Stimulated activated naive B cell treated with anti-CD40 and anti-IgM and Interleukin-4, amounts not matched to agents 10 μg/mL and 1 μg/mL and 100 μg/mL, for 72 hours (primary cell): ENCODE data around the gene ARHGAP45.
"Not testable (repeated sequence)": the region's sequence is repeated elsewhere in the genome, so short reads cannot be mapped to it uniquely, and the experiment has no call there.

Source experiments
- ATAC-seq, 2 donors: fragments of 150-1000 bp; cut with Tn5 transposase; replicated peaks; 2 replicates each; pipeline ENCODE4 v1.10.0; 2021; ENCODE audit warnings: moderate library complexity in 1 of 2
- DNase-seq: peaks from one replicate; pipeline ENCODE4 v3.0.0; 2021
- H3K27ac Mint-ChIP-seq: one replicate; pipeline ENCODE4 v1.8.0; 2022; ENCODE audit warnings: mild to moderate bottlenecking, mixed read lengths
- H3K27me3 Mint-ChIP-seq, 2 donors: one replicate each; pipeline ENCODE4 v1.8.0; 2022; ENCODE audit warnings: mixed read lengths in 2 of 2
- H3K36me3 Mint-ChIP-seq, 2 donors: one replicate each; pipeline ENCODE4 v1.8.0; 2022; ENCODE audit warnings: mixed read lengths in 2 of 2, mild to moderate bottlenecking in 1 of 2
- H3K4me1 Mint-ChIP-seq, 2 donors: one replicate each; pipeline ENCODE4 v1.8.0; 2022; ENCODE audit warnings: mixed read lengths in 2 of 2, mild to moderate bottlenecking in 1 of 2
- H3K4me3 Mint-ChIP-seq, 2 donors: one replicate each; pipeline ENCODE4 v1.8.0; 2022; ENCODE audit warnings: mild to moderate bottlenecking in 2 of 2, mixed read lengths in 2 of 2, moderate library complexity in 1 of 2
- H3K9me3 Mint-ChIP-seq, 2 donors: one replicate each; pipeline ENCODE4 v1.8.0; 2022; ENCODE audit warnings: mixed read lengths in 2 of 2, mild to moderate bottlenecking in 1 of 2

Gene ARHGAP45

GRCh38 chr19:1121395-1121794 lies 54.4 kb downstream of the ARHGAP45 start:
- Mint-ChIP-seq H3K4me3 (no peak overlapping the region), H3K36me3 (peaks cover 39 to 62% of the 10 kb centered on the region in 2 donors), H3K9me3 (no peaks in the 10 kb centered on the region), H3K27me3 (no peaks in the 10 kb centered on the region), H3K4me1 (peaks cover 0 to 2% of the 10 kb centered on the region in 2 donors), H3K27ac (no peak overlapping the region)
- DNase-seq (no peak), ATAC-seq (no peak)

GRCh38 chr19:1122021-1122971 lies 55.3 kb downstream of the ARHGAP45 start:
- no peak for DNase-seq
- H3K4me3 Mint-ChIP-seq = no peak overlapping the region
- H3K36me3 Mint-ChIP-seq = peaks cover 38 to 67% of the 10 kb centered on the region in 2 donors
- H3K27me3 Mint-ChIP-seq = no peaks in the 10 kb centered on the region
- peak overlapping the region; percentile 59 for H3K27ac Mint-ChIP-seq
- peaks cover 6% of the 10 kb centered on the region in 2 donors for H3K4me1 Mint-ChIP-seq
- H3K9me3 Mint-ChIP-seq = no peaks in the 10 kb centered on the region
- ATAC-seq = no peak

DNA sequence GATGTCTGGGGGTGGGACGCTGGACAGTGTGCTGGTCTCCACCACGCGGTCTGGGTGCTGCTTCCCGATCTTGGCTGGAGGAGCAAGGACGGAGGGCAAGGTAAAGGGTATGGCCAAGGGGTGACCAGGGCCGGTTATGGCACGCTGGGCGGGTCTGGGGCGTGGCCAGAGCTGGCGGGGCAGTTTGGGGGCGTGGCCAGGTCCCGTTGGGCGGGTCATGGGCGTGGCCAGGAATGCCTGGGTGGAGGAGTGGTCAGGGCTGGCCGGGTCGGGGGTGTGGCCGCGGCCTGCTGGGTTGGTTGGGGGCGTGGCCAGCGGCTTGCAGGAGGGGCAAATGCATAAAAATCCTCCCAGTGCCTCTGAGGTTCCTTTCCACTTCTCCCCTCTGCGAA lies 56.0 kb downstream of the ARHGAP45 start:
- Mint-ChIP-seq H3K4me3 (no peak overlapping the region), H3K4me1 (peaks cover 6% of the 10 kb centered on the region in 2 donors), H3K9me3 (no peaks in the 10 kb centered on the region), H3K27ac (no peak overlapping the region), H3K27me3 (no peaks in the 10 kb centered on the region), H3K36me3 (peaks cover 39 to 67% of the 10 kb centered on the region in 2 donors)
- ATAC-seq (peak; percentile 75 to 83), DNase-seq (peak; percentile 52)

DNA sequence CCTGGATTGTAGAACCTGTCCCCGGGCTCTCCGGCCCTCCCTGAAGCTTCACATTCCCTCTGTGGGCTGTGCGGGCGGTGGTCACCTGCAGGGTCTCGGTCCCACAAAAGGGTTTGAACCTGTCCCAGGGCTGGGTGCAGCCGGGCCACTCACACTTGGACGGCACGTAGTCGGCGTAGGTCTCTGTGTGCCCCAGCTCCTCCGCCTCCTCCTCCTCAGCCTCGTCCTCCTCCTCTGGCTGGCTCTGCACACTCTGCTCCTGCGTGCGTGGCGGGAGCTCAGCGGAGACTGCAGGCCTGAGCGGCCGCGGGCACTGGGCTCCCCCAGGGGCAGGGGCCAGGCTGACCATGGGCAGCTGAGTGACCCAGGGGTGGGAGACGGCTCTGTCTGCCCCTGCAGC lies 56.4 kb downstream of the ARHGAP45 start:
- Mint-ChIP-seq H3K27me3 (no peaks in the 10 kb centered on the region), H3K4me3 (no peak overlapping the region), H3K4me1 (peaks cover 6% of the 10 kb centered on the region in 2 donors), H3K9me3 (no peaks in the 10 kb centered on the region), H3K27ac (no peak overlapping the region), H3K36me3 (peaks cover 39 to 64% of the 10 kb centered on the region in 2 donors)
- no peak for ATAC-seq
- no peak for DNase-seq

- no peak overlapping the region for H3K4me3 Mint-ChIP-seq
- no peak for DNase-seq
- no peak overlapping the region for H3K27ac Mint-ChIP-seq
- H3K9me3 Mint-ChIP-seq = no peaks in the 10 kb centered on the region
- H3K36me3 Mint-ChIP-seq = peaks cover 35 to 57% of the 10 kb centered on the region in 2 donors
- ATAC-seq = no peak
- no peaks in the 10 kb centered on the region for H3K27me3 Mint-ChIP-seq
- H3K4me1 Mint-ChIP-seq = peaks cover 6% of the 10 kb centered on the region in 2 donors
Observed at GRCh38 chr19:1123885-1124677, 57.1 kb downstream of the ARHGAP45 start.

- H3K9me3 Mint-ChIP-seq = no peaks in the 10 kb centered on the region
- H3K27ac Mint-ChIP-seq = peak overlapping the region; percentile 67
- H3K36me3 Mint-ChIP-seq = peaks cover 29 to 46% of the 10 kb centered on the region in 2 donors
- DNase-seq (no peak), ATAC-seq (no peak)
- H3K4me1 Mint-ChIP-seq = peaks cover 10 to 21% of the 10 kb centered on the region in 2 donors
- H3K27me3 Mint-ChIP-seq = no peaks in the 10 kb centered on the region
- no peak overlapping the region for H3K4me3 Mint-ChIP-seq
Observed at GRCh38 chr19:1125601-1126467, 58.9 kb downstream of the ARHGAP45 start.

GRCh38 chr19:1126984-1127760 lies 60.2 kb downstream of the ARHGAP45 start:
- Mint-ChIP-seq H3K4me3 (no peak overlapping the region), H3K27ac (peak overlapping the region; percentile 51), H3K36me3 (peaks cover 21 to 33% of the 10 kb centered on the region in 2 donors), H3K9me3 (no peaks in the 10 kb centered on the region), H3K27me3 (no peaks in the 10 kb centered on the region), H3K4me1 (peaks cover 17 to 30% of the 10 kb centered on the region in 2 donors)
- ATAC-seq (no peak), DNase-seq (no peak)

DNA sequence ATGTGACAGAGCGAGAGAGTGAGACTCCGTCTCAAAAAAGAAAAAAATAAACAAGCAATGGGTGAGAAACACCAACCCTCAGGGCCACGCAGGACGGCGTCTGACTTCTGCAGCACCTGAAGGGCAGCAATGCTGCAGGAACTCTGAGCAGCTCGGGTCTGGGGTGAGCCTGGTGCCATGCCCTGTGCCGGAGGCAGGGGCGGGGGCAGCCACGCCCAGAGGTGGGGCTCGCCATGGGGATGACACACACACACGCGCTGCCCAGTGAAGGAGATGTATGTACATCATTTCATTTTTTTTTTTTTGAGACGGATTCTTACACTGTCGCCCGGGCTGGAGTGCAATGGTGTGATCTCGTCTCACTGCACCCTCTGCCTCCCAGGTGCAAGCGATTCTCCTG lies 61.1 kb downstream of the ARHGAP45 start:
- Mint-ChIP-seq H3K9me3 (no peaks in the 10 kb centered on the region), H3K36me3 (peaks cover 17 to 27% of the 10 kb centered on the region in 2 donors), H3K4me1 (peaks cover 14 to 35% of the 10 kb centered on the region in 2 donors), H3K27me3 (no peaks in the 10 kb centered on the region), H3K4me3 (no peak overlapping the region), H3K27ac (no peak overlapping the region)
- DNase-seq = no peak
- no peak for ATAC-seq

- not testable (repeated sequence) for H3K27me3 Mint-ChIP-seq, DNase-seq, H3K9me3 Mint-ChIP-seq, H3K4me3 Mint-ChIP-seq, ATAC-seq, H3K27ac Mint-ChIP-seq
- peaks cover 19 to 44% of the 10 kb centered on the region in 2 donors for H3K4me1 Mint-ChIP-seq
- peaks cover 16 to 26% of the 10 kb centered on the region in 2 donors for H3K36me3 Mint-ChIP-seq
Observed at GRCh38 chr19:1129084-1129483, 62.1 kb downstream of the ARHGAP45 start.

DNA sequence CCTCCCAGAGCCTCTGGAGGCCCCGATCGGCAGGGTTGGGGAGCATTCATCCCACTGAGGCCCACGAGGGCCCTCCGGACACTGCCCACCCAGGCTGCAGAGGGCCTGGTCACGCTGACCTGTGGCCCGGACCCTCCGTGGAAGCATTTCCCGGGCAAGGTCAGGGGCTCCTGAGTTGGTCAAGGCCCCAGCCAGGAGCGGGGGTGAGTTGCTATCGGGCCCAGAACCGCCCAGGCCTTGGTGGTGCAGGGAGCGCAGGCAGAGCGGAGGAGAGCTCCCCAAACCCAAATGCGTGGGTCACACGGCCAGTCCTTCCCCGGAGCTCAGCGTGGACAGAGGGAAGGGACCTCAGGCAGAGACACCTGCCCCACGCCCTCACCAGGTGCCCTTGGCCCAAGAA lies 62.6 kb downstream of the ARHGAP45 start:
- ATAC-seq (no peak), DNase-seq (no peak)
- Mint-ChIP-seq H3K27ac (no peak overlapping the region), H3K4me1 (peaks cover 19 to 44% of the 10 kb centered on the region in 2 donors), H3K9me3 (no peaks in the 10 kb centered on the region), H3K27me3 (no peaks in the 10 kb centered on the region), H3K4me3 (no peak overlapping the region), H3K36me3 (peaks cover 16 to 23% of the 10 kb centered on the region in 2 donors)

DNA sequence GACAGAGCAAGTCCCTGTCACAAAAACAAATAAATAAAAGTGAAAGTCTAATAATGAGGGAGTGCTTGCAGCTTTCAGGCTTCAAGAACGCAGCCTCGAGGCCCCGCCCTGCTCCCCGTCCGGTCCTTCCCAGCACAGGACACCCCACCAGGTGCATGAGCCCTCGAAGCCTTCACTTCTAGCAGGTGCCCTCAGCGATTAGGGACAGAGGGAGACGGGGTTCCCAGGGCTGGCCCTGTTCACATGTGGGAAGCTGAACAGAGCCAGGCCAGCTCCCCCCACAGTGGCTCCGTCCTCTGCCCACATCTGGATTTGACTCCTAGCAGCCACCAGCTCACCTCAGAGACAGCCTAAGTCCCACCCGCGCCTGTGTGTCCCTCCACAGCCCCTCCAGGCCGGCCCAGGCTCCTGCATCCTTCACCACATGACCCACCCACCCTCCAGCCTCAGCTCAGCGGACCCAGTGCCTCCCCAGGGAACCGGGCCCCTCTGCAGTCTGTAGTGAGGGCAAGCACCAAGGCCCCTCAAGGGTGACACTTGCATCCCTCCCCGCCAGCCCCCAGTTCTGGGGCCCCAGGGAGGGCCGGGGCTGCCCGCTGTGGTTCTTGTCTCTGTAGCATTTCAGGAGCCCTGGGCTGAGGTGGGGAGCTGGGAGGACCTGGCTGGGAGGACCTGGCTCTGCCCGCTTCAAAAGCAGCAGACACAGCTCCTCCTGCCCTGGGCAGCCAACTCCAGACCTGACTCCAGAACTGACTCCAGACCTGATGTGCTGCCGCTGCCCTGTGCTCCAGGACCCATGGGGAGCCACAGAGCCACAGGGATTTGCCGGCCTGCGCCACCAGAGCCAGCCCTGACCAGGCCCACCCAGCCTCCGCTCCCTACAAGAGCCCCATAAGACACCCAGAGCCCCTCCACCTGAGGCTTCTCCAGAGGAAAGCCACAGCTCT lies 64.1 kb downstream of the ARHGAP45 start:
- Mint-ChIP-seq H3K27ac (peak overlapping the region; percentile 90), H3K27me3 (no peaks in the 10 kb centered on the region), H3K4me1 (peaks cover 22 to 51% of the 10 kb centered on the region in 2 donors), H3K36me3 (peaks cover 16 to 24% of the 10 kb centered on the region in 2 donors), H3K9me3 (no peaks in the 10 kb centered on the region), H3K4me3 (peak overlapping the region; percentile 87 to 90)
- no peak for DNase-seq
- ATAC-seq = peak; percentile 9

DNA sequence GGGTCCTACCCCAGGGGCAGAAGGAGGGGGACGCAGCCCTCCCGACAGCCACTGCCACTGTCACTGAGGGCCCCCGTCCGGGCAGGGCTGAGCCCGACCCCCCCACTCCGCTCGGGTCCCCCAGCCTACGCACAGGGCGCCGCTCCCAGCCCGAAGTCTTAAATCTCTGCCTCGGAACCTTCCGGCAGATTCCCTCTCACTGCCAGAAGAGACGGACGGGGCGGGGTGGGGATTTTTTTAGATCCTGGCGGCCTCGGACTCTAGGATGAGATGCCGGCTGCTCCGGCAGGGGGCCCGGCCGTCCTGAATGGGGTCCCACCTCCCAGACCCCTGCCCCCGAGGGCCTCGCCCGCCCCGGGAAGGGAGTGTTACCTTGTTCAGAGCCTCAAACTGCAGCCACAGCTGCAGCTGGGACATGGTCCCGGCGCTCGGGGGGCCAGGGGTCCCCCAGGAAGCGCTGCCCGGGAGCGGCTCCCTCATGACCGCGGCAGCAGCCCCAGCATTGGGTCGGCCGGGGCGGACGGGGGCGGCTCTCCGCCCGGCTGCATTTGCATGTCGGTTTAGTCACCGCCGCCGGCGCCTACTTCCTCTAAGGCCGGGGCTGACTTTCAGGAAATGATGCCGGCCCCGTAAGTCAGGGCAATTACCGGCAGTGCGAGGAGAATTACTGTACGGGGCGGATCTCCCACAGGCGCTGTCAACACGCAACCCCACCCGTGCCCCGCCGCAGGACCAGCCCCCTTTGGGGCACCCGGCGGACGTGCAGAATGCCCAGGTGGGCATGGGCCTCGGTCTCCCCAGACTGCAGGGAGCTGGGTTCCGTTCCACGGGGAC lies 65.0 kb downstream of the ARHGAP45 start:
- peak; percentile 82 for DNase-seq
- H3K36me3 Mint-ChIP-seq = peaks cover 18 to 21% of the 10 kb centered on the region in 2 donors
- H3K4me3 Mint-ChIP-seq = peak overlapping the region; percentile 87 to 90
- peak overlapping the region; percentile 90 for H3K27ac Mint-ChIP-seq
- H3K4me1 Mint-ChIP-seq = peaks cover 26 to 57% of the 10 kb centered on the region in 2 donors
- H3K9me3 Mint-ChIP-seq = no peaks in the 10 kb centered on the region
- no peaks in the 10 kb centered on the region for H3K27me3 Mint-ChIP-seq
- peak; percentile 83 to 88 for ATAC-seq
